Measurements from ENCODE around the gene RHBDL1. TPM values are rescaled to one million over a fixed set of nuclear protein-coding genes. Genes with fewer than 3 reads are reported as not detected.

The RHBDL1 gene
- total and polyA plus RNA-seq, 2 donors (not counting 1 experiment from before 2014, with no cell fraction given), result 0.76 to 7.1 TPM

DNA sequence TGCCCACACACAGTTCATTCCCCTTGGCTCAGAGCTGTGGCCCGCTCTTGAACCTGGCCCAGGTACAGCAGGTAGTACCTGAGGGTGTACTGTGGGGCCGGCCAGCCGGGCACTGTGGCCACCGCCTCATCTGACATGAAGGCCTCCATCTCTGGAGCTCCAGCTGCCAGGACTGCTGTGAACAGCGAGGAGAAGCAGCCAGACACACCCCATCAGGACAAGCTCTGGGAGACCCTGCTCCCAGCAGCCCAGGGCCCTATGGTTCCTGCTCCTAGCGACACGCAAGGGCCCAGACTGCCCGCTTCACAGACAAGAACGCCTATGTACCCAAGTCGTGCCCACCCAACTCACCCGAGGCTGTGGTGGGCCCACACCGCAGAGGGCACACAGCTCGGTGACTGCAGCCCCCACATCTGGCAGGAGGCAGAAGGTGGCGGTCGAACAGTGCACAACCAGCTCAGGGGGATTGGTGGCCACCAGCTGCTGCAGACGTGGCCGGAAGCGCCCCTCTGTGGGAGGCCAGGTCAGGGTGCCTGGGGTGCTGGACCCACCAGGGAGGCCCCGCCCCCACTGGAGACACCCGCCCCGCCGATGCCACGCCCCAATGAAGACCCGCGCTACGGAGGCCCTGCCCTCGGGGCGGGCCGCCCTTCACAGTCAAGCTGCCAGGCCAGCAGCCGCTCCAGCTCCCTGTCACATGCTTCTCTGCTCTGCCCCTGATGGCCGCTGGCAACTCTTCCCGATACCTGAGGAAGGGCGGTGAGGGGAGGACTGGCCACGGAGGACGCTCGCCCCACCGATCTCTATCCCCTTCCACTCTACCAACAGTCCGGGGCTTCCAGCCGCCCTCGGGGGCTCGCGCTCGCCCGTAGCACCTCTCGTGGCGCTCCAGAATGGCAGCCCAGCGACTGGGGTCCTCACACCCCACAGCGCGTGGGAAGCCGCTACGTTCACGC is 3.7 kb downstream of the RHBDL1 start:
- Histone ChIP-seq H3K27me3 (ENCODE audit: control insufficient read depth, insufficient read depth, low read length) (no peaks in the 10 kb centered on the region), H3K4me1 (ENCODE audit: control insufficient read depth, extremely low read depth, insufficient read depth, low read length) (peaks cover 23% of the 10 kb centered on the region), H4K20me1 (ENCODE audit: control insufficient read depth, extremely low read depth, insufficient read depth, low read length) (no peaks in the 10 kb centered on the region), H3K4me2 (ENCODE audit: extremely low read depth, insufficient read depth, low read length) (peak overlapping the region; percentile 75), H2AFZ (ENCODE audit: low read length) (peak overlapping the region; percentile 69), H3K79me2 (ENCODE audit: control insufficient read depth, insufficient read depth, low read length) (peaks cover 31% of the 10 kb centered on the region), H3K36me3 (ENCODE audit: control insufficient read depth, insufficient read depth, low read length) (peaks cover 20% of the 10 kb centered on the region), H3K9me3 (ENCODE audit: control insufficient read depth, insufficient read depth, low read depth, low read length) (no peaks in the 10 kb centered on the region), H3K9ac (ENCODE audit: insufficient read depth, low read length) (peak overlapping the region; percentile 23), H3K4me3 (replicated peaks in 1 of 4; ENCODE audit: control extremely low read depth in 1 of 4, insufficient read depth in 1 of 4, low read depth in 3 of 4, low read length in 4 of 4) (peak overlapping the region; percentile 43 to 57 (median 45)), H3K27ac (ENCODE audit: insufficient read depth, low read length) (peak overlapping the region; percentile 67)
- peak; percentile 45 to 56 for DNase-seq (ENCODE audit: low read depth in 2 of 2)
- TF ChIP-seq EZH2 (IDR thresholded peaks at IDR 0.05; ENCODE audit: low read length, missing control alignments), result no peak
- TF ChIP-seq, protein P1, sequence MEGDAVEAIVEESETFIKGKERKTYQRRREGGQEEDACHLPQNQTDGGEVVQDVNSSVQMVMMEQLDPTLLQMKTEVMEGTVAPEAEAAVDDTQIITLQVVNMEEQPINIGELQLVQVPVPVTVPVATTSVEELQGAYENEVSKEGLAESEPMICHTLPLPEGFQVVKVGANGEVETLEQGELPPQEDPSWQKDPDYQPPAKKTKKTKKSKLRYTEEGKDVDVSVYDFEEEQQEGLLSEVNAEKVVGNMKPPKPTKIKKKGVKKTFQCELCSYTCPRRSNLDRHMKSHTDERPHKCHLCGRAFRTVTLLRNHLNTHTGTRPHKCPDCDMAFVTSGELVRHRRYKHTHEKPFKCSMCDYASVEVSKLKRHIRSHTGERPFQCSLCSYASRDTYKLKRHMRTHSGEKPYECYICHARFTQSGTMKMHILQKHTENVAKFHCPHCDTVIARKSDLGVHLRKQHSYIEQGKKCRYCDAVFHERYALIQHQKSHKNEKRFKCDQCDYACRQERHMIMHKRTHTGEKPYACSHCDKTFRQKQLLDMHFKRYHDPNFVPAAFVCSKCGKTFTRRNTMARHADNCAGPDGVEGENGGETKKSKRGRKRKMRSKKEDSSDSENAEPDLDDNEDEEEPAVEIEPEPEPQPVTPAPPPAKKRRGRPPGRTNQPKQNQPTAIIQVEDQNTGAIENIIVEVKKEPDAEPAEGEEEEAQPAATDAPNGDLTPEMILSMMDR (conservative IDR thresholded peaks at IDR 0.05 in 1 of 2, IDR thresholded peaks at IDR 0.05 in 1 of 2; ENCODE audit: low read depth in 1 of 2, low read length in 2 of 2), result no peak

DNA sequence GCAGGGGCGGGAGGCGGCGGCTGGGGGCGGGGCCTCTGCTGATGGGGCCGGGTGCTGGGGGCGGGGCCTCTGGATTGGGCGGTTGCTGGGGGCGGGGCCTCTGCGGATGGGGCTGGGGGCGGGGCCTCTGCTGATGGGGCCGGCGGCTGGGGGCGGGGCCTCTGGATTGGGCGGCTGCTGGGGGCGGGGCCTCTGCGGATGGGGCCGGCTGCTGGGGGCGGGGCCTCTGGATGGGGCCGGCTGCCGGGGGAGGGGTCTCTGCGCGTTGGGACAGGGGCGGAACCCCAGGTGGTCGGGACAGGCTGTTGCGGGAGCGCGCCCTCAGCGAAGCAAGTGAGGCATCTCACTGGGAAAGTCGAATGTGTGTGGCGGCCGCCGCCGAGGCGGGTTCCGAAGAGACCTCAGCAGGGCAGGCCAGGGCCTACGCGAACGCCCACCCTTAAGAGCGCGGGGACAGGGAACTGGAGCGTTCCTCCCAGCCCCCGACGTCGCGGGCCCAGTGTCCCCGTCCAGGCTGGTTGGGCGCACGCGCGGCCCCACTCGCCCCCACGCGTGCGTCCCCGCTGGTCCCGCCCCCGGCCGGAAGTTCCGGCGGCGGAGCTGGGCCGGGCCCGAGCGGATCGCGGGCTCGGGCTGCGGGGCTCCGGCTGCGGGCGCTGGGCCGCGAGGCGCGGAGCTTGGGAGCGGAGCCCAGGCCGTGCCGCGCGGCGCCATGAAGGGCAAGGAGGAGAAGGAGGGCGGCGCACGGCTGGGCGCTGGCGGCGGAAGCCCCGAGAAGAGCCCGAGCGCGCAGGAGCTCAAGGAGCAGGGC is 4.5 kb downstream of the RHBDL1 start, which contains the start of gene STUB1:
Gene STUB1, plus strand, starts transcription at position 597 of the 811 bp plus-strand sequence. Its CDS starts 116 bp downstream, at position 713.
- TF ChIP-seq, protein P1 (conservative IDR thresholded peaks at IDR 0.05 in 1 of 2, IDR thresholded peaks at IDR 0.05 in 1 of 2; ENCODE audit: low read depth in 1 of 2, low read length in 2 of 2), result no peak
- no peak for TF ChIP-seq EZH2 (IDR thresholded peaks at IDR 0.05; ENCODE audit: low read length, missing control alignments)
- peak; percentile 78 to 86 for DNase-seq (ENCODE audit: low read depth in 2 of 2)
- H3K4me3 ChIP-seq (replicated peaks in 1 of 4; ENCODE audit: control extremely low read depth in 1 of 4, insufficient read depth in 1 of 4, low read depth in 3 of 4, low read length in 4 of 4), result peak within 1 kb of the TSS; percentile 72 to 88 (median 85)
- peak within 1 kb of the TSS; percentile 73 for H2AFZ ChIP-seq (ENCODE audit: low read length)
- peak within 1 kb of the TSS; percentile 99 for H3K4me2 ChIP-seq (ENCODE audit: extremely low read depth, insufficient read depth, low read length)
- peaks cover 22% of the 10 kb centered on the region for H3K4me1 ChIP-seq (ENCODE audit: control insufficient read depth, extremely low read depth, insufficient read depth, low read length)
- H3K27ac ChIP-seq (ENCODE audit: insufficient read depth, low read length), result peak within 1 kb of the TSS; percentile 73
- H3K9me3 ChIP-seq (ENCODE audit: control insufficient read depth, insufficient read depth, low read depth, low read length), result no peaks in the 10 kb centered on the region
- peak within 1 kb of the TSS; percentile 78 for H3K9ac ChIP-seq (ENCODE audit: insufficient read depth, low read length)
- no peaks in the 10 kb centered on the region for H4K20me1 ChIP-seq (ENCODE audit: control insufficient read depth, extremely low read depth, insufficient read depth, low read length)
- H3K36me3 ChIP-seq (ENCODE audit: control insufficient read depth, insufficient read depth, low read length), result peaks cover 22% of the 10 kb centered on the region
- H3K27me3 ChIP-seq (ENCODE audit: control insufficient read depth, insufficient read depth, low read length), result no peaks in the 10 kb centered on the region
- peaks cover 31% of the 10 kb centered on the region for H3K79me2 ChIP-seq (ENCODE audit: control insufficient read depth, insufficient read depth, low read length)

DNA sequence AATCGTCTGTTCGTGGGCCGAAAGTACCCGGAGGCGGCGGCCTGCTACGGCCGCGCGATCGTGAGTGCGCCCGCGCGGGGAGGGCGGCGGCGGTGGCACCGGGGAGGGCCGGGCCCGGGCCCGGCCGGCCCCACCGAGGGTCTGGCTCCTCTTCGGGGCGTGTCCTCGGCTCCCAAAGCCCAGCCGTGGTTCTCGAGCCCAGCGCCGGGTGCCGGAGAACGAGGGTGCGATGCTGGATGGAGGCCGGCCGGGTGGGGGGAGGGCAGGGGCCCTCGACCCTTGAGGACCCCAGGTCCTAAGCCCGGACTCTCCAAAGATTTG is 5.1 kb downstream of the RHBDL1 start:
- H3K9ac ChIP-seq (ENCODE audit: insufficient read depth, low read length), result peak overlapping the region; percentile 78
- H3K36me3 ChIP-seq (ENCODE audit: control insufficient read depth, insufficient read depth, low read length), result peaks cover 26% of the 10 kb centered on the region
- DNase-seq (ENCODE audit: low read depth in 2 of 2), result no peak
- H3K27me3 ChIP-seq (ENCODE audit: control insufficient read depth, insufficient read depth, low read length), result no peaks in the 10 kb centered on the region
- H2AFZ ChIP-seq (ENCODE audit: low read length), result no peak overlapping the region
- H3K9me3 ChIP-seq (ENCODE audit: control insufficient read depth, insufficient read depth, low read depth, low read length), result no peaks in the 10 kb centered on the region
- no peak for TF ChIP-seq EZH2 (IDR thresholded peaks at IDR 0.05; ENCODE audit: low read length, missing control alignments)
- TF ChIP-seq, protein P1 (conservative IDR thresholded peaks at IDR 0.05 in 1 of 2, IDR thresholded peaks at IDR 0.05 in 1 of 2; ENCODE audit: low read depth in 1 of 2, low read length in 2 of 2), result no peak
- H4K20me1 ChIP-seq (ENCODE audit: control insufficient read depth, extremely low read depth, insufficient read depth, low read length), result no peaks in the 10 kb centered on the region
- H3K4me2 ChIP-seq (ENCODE audit: extremely low read depth, insufficient read depth, low read length), result peak overlapping the region; percentile 99
- peaks cover 18% of the 10 kb centered on the region for H3K4me1 ChIP-seq (ENCODE audit: control insufficient read depth, extremely low read depth, insufficient read depth, low read length)
- peak overlapping the region; percentile 72 to 88 (median 85) for H3K4me3 ChIP-seq (replicated peaks in 1 of 4; ENCODE audit: control extremely low read depth in 1 of 4, insufficient read depth in 1 of 4, low read depth in 3 of 4, low read length in 4 of 4)
- peaks cover 31% of the 10 kb centered on the region for H3K79me2 ChIP-seq (ENCODE audit: control insufficient read depth, insufficient read depth, low read length)
- peak overlapping the region; percentile 73 for H3K27ac ChIP-seq (ENCODE audit: insufficient read depth, low read length)

Measured in fibroblast of lung (primary cell).